ENCODE data around the gene MYBBP1A. TPM values are rescaled to one million over a fixed set of nuclear protein-coding genes. Genes with fewer than 3 reads are reported as not detected.
"Not testable (repeated sequence)": the region's sequence is repeated elsewhere in the genome, so short reads cannot be mapped to it uniquely, and the experiment has no call there.

The MYBBP1A gene
- total RNA-seq, 6 experiments from 2014 or later: 65.9 to 80.8 (median 71.8) TPM

DNA sequence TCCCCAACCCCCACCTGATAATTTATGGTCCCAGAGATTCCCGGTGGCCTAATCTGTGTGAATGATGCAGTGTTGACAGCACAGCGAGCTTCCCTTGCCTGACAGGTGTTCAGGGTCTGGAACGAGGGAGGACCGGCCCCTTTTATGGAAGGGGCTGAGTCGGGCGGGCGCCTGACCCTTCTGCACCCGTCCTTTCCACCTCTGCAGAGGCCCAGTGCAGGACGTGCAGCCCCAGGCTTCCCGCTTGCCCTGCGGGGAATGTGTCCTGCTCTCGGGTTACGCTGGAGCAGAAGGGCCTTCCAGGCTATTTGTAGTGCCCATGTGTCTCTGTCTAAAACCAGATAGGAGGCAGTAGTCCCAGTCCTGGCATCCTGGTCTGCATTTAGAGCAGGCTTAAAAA, 45.4 kb upstream of the MYBBP1A start:
- H3K4me1 Mint-ChIP-seq (ENCODE audit: low read depth): no peaks in the 10 kb centered on the region
- H3K27ac Mint-ChIP-seq: no peak overlapping the region
- H3K27me3 Mint-ChIP-seq (ENCODE audit: insufficient read depth): peaks cover 43% of the 10 kb centered on the region
- H3K36me3 Mint-ChIP-seq (ENCODE audit: low read depth): no peaks in the 10 kb centered on the region
- H3K9me3 Mint-ChIP-seq: no peaks in the 10 kb centered on the region
- DNase-seq: no peak
- TF ChIP-seq, protein P1, sequence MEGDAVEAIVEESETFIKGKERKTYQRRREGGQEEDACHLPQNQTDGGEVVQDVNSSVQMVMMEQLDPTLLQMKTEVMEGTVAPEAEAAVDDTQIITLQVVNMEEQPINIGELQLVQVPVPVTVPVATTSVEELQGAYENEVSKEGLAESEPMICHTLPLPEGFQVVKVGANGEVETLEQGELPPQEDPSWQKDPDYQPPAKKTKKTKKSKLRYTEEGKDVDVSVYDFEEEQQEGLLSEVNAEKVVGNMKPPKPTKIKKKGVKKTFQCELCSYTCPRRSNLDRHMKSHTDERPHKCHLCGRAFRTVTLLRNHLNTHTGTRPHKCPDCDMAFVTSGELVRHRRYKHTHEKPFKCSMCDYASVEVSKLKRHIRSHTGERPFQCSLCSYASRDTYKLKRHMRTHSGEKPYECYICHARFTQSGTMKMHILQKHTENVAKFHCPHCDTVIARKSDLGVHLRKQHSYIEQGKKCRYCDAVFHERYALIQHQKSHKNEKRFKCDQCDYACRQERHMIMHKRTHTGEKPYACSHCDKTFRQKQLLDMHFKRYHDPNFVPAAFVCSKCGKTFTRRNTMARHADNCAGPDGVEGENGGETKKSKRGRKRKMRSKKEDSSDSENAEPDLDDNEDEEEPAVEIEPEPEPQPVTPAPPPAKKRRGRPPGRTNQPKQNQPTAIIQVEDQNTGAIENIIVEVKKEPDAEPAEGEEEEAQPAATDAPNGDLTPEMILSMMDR (IDR thresholded peaks at IDR 0.05): no peak
- no peak overlapping the region for H3K4me3 Mint-ChIP-seq

DNA sequence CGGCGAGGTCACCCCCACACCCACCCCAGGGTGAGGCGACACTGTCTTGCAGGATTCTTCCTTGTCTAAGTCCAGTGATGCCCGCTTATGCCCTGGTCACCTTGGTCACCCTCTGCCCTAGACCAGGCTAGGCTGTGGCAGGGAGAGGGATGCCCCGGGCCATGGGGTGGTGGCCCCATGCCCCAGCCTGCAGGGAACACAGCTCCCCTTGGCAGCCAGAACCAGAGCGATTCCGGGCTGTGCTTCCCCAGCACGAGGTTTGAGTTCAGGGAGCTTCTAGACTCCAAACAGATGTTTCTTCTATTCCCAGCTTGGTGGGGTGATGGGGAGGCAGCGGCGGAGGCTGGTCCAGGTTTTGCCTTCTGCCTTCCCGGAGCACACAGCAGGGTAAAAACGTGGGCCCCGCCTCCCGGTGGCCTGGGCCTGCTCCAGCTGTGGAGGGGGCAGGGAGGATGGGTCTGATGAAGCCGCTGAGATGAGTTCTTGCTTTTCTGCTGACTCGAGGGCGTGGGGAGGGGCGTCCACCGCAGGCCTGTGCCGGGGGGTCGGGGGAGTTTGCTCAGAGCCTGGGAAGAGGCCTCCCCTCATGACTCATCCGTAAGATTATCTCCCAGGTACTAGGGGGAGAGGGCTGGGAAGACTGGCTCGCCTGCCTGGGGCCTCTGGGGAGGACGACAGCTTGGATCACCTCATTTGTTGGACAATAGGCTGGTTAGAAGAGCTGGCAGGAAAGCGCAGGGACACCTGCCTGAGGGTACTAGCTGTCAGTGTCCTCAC, 44.5 kb upstream of the MYBBP1A start:
- H3K36me3 Mint-ChIP-seq (ENCODE audit: low read depth): no peaks in the 10 kb centered on the region
- DNase-seq: no peak
- no peaks in the 10 kb centered on the region for H3K9me3 Mint-ChIP-seq
- no peaks in the 10 kb centered on the region for H3K4me1 Mint-ChIP-seq (ENCODE audit: low read depth)
- peaks cover 43% of the 10 kb centered on the region for H3K27me3 Mint-ChIP-seq (ENCODE audit: insufficient read depth)
- no peak overlapping the region for H3K4me3 Mint-ChIP-seq
- H3K27ac Mint-ChIP-seq: no peak overlapping the region
- TF ChIP-seq, protein P1 (IDR thresholded peaks at IDR 0.05): no peak

DNA sequence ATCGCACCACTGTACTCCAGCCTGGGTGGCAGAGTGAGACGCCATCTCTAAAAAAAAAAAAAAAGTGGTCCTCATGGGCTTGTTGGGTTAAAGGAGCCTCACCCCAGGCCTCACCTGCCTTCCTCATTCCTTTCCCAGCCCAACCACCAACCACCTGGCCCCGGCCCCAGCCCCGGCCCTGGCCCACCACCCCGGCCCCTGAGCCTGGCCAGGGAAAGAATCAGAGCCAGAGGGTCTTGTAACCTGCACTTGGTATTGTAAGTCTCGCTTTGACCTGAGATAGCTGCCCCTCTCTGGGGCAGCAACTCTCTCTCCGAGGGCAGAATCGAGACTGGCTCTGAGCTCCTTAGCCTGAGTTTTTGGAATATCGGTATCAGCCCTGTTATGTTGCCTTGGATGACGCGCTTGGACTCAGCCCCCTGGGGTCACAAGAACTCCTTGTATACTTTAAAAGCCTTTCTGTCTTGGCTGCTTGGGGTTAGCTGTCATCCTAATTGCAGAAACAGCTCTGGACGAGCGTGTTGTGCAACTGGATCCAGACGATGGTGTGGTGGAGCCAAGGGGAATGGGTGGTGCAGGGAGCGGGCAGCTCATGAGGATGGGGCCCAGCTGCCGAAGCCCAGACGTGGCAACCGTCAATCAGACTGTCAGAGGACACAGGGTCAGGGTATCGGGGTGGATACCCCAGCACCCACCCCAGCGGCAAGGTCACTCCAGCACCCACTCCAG, 43.8 kb upstream of the MYBBP1A start:
- TF ChIP-seq, protein P1 (IDR thresholded peaks at IDR 0.05): no peak
- DNase-seq: no peak
- Mint-ChIP-seq H3K27me3 (ENCODE audit: insufficient read depth) (peaks cover 38% of the 10 kb centered on the region), H3K9me3 (no peaks in the 10 kb centered on the region), H3K27ac (no peak overlapping the region), H3K4me1 (ENCODE audit: low read depth) (no peaks in the 10 kb centered on the region), H3K36me3 (ENCODE audit: low read depth) (no peaks in the 10 kb centered on the region), H3K4me3 (no peak overlapping the region)

DNA sequence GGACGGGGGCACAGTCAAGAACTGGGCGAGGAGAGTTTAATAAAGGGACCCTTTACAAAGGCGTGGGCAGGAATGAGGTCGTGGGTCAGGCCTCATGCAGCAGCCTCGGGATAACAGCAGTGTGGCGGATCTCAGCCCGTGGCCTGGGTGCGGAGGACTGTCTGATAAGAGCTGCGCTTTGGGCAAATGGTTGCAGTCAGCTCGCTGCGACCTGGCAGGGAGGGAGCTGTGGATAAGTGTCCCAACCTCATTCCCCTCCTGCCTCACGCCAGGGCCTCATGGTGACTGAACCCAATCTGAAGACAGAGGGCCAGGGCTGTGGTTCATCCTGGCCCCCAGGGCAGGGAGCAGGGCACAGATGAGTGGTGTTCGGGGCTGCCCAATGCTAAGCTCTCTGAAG, 42.8 kb upstream of the MYBBP1A start:
- no peaks in the 10 kb centered on the region for H3K36me3 Mint-ChIP-seq (ENCODE audit: low read depth)
- H3K27me3 Mint-ChIP-seq (ENCODE audit: insufficient read depth): peaks cover 40% of the 10 kb centered on the region
- TF ChIP-seq, protein P1 (IDR thresholded peaks at IDR 0.05): no peak
- no peak for DNase-seq
- H3K4me1 Mint-ChIP-seq (ENCODE audit: low read depth): no peaks in the 10 kb centered on the region
- no peak overlapping the region for H3K27ac Mint-ChIP-seq
- no peaks in the 10 kb centered on the region for H3K9me3 Mint-ChIP-seq
- no peak overlapping the region for H3K4me3 Mint-ChIP-seq

DNA sequence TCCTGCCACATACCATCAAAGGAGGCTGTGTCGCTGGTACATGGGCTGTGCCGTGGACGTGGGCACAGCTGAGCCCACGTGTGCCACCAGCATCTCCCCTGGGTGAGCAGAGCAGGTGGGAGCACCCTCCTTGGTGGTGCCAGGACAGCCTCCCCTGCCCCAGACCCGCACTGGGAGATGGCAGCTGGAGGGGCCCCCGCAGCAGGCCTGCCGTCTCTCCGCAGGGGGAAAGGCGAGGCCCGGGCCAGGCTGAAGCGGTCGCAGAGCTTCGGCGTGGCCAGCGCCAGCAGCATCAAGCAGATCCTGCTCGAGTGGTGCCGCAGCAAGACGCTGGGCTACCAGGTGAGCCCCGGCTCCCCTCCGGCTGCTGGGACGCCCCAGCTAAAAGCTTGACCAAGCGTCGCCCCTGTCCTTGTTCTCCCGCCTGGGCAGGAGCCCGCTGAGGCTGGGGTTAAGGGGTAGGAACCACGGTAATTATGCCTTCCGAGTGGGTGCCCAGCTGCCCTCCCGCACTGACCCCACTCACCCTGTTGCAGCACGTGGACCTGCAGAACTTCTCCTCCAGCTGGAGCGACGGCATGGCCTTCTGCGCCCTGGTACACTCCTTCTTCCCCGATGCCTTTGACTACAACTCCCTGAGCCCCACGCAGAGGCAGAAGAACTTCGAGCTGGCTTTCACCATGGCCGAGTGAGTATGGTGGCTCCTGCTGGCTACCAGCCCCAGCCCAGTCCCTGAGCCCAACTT, 41.6 kb upstream of the MYBBP1A start:
- peaks cover 49% of the 10 kb centered on the region for H3K27me3 Mint-ChIP-seq (ENCODE audit: insufficient read depth)
- DNase-seq: no peak
- H3K9me3 Mint-ChIP-seq: no peaks in the 10 kb centered on the region
- no peaks in the 10 kb centered on the region for H3K36me3 Mint-ChIP-seq (ENCODE audit: low read depth)
- TF ChIP-seq, protein P1 (IDR thresholded peaks at IDR 0.05): no peak
- H3K27ac Mint-ChIP-seq: no peak overlapping the region
- no peak overlapping the region for H3K4me3 Mint-ChIP-seq
- H3K4me1 Mint-ChIP-seq (ENCODE audit: low read depth): no peaks in the 10 kb centered on the region

DNA sequence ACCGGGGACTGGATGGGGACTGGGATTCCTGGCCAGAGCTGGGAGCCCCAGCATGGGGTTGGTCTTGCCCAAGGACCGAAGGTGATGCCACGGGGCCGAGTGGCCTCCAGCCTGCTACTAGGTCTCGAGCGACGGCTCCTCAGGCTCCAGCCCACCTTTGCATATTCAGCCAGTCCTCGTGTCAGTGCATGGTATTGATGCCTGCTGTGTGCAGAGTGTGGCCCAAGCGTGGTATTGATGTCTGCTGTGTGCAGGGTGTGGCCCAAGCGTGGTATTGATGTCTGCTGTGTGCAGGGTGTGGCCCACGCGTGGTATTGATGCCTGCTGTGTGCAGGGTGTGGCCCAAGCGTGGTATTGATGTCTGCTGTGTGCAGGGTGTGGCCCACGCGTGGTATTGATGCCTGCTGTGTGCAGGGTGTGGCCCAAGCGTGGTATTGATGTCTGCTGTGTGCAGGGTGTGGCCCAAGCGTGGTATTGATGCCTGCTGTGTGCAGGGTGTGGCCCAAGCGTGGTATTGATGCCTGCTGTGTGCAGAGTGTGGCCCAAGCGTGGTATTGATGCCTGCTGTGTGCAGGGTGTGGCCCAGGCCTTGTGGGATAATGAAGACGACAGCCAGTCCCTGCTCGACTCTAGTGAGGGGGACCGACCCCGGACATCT, 40.6 kb upstream of the MYBBP1A start:
- not testable (repeated sequence) for H3K36me3 Mint-ChIP-seq (ENCODE audit: low read depth); H3K4me3 Mint-ChIP-seq; H3K9me3 Mint-ChIP-seq; DNase-seq; H3K27ac Mint-ChIP-seq; H3K4me1 Mint-ChIP-seq (ENCODE audit: low read depth)
- H3K27me3 Mint-ChIP-seq (ENCODE audit: insufficient read depth): peaks cover 48% of the 10 kb centered on the region

Data from HFFc6 (cell line).